Hematopoietic multipotent progenitor cell treated with erythropoietin and hydrocortisone succinate and interleukin-3 and kit ligand, for 8 days (in vitro differentiated cells): ENCODE results near the gene MAP3K10.

Source experiments
- DNase-seq: peaks from one replicate; pipeline ENCODE4 v3.0.0-alpha.2; 2015

MAP3K10 gene

GRCh38 chr19:40175820-40176219 is 15.4 kb upstream of the MAP3K10 start:
- DNase-seq = no peak

DNA sequence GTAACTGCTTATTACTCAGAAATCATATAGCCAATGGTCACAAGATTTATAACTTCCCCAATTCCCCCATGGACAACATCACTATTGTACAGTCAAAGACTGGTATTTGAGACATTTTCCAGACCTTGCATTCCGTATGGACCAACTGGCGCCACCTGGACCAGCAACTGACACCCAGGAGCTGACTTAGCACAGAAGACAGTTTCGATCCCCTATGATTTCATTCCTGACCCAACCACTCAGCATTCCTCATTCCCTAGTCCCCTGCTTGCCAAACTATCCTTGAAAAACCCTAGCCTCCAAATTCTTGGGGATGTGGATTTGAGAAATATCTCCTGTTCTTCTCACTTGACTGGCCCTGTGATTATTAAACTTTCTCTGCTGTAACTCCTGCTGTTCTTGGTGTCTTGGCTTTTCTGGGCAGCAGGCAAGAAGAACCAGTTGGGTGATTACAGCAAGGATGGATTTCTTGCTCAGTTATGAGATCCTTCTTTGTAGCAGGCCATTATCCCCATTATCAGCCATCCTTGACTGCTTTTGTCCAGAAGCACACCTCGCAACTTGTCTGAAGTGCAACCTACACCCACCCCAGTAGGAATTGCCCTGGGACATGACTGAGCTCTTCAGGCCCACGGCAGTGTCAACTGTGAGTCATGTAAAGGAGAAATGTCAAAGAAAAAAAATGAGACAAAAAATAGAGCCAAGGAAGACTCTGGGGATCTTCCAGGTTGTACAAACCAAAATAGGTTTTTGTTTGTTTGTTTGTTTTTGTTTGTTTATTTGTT is 13.7 kb upstream of the MAP3K10 start:
- no peak for DNase-seq

GRCh38 chr19:40178756-40179155 is 12.5 kb upstream of the MAP3K10 start:
- DNase-seq = no peak

GRCh38 chr19:40184273-40184672 is 7.0 kb upstream of the MAP3K10 start:
- DNase-seq = no peak

DNA sequence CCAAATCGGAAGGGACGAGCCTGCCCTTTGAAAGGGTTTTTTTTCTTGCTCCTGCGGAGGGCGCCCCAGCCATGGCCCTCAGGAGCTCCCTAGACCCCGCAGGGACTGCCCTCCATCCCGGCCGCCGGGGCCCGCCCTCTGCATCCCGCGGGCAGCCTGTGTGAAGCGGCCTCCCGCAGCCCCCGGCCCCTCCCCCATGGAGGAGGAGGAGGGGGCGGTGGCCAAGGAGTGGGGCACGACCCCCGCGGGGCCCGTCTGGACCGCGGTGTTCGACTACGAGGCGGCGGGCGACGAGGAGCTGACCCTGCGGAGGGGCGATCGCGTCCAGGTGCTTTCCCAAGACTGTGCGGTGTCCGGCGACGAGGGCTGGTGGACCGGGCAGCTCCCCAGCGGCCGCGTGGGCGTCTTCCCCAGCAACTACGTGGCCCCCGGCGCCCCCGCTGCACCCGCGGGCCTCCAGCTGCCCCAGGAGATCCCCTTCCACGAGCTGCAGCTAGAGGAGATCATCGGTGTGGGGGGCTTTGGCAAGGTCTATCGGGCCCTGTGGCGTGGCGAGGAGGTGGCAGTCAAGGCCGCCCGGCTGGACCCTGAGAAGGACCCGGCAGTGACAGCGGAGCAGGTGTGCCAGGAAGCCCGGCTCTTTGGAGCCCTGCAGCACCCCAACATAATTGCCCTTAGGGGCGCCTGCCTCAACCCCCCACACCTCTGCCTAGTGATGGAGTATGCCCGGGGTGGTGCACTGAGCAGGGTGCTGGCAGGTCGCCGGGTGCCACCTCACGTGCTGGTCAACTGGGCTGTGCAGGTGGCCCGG is 815 bp downstream of the MAP3K10 start:
- no peak for DNase-seq

DNA sequence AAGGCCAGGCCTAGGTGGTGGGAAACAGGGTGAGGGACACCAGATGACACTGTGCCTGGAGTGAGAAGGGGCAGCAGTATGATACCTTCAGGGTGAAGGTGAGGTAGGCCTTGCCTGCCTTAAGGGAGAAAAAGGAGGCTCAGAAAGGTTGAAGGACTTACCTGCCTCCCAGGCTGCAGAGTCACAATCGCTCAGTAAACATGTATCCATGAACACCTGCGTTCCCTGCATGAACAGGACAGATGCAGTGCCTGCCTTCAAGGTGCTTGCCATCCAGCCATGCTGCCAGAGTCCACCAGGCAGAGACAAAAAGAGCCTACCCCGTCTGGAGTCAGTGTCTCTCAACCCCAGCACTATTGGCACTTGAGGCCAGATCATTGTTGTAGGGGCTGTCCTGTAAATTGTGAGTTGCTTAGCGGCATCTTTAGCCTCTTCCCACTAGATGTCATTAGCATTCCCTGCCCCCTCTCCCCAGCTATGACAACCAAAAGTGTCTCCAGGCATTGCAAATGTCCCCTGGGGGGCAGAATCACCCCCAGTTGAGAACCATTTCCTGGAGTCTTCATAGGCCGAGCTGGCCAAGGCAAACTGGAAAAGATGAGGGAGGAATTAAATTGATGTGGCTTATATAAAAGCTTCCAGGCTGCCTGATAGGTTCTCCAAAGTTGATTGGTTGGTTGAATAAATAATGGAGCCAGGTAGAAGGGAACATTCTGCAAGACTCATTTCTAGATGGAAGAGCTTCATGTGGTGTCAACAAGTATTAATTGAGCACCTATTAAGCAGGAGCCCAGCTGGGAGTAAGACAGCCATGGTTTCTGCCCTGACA is 1.7 kb downstream of the MAP3K10 start:
- no peak for DNase-seq

- DNase-seq = no peak
These were observed 2.3 kb downstream of the MAP3K10 start for GRCh38 chr19:40193587-40193849.

- no peak for DNase-seq
These were observed 7.2 kb downstream of the MAP3K10 start for GRCh38 chr19:40198272-40198990.

DNA sequence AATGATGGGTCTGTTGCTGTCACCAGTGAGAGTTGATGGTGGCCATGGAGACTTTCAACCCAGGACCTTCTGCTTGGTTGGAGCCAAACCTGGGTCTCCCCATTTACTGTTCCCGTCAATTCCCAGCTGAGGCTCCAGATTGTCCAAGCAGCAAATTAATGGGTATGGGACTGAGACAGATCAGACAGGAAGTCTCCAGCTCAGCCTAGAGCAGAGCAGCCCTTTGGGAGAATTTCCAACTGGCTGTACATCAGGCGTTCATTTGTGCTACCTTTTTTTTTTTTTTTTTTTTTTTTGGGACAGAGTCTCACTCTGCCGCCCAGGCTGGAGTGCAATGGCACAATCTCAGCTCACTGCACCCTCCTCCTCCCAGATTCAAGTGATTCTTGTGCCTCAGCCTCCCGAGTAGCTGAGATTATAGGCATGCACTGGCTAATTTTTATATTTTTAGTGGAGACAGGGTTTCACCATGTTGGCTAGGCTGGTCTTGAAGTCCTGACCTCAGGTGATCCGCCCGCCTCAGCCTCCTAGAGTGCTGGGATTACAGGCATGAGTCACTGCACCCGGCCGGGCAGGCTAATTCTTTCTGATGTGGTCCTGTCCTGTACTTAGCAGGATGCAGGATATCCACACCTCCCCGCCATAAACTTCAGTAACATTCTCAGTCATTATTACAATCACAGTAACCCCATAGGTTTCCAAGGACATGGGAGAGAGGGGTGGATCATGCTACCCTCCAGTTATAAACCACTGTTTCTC is 9.3 kb downstream of the MAP3K10 start:
- no peak for DNase-seq

DNA sequence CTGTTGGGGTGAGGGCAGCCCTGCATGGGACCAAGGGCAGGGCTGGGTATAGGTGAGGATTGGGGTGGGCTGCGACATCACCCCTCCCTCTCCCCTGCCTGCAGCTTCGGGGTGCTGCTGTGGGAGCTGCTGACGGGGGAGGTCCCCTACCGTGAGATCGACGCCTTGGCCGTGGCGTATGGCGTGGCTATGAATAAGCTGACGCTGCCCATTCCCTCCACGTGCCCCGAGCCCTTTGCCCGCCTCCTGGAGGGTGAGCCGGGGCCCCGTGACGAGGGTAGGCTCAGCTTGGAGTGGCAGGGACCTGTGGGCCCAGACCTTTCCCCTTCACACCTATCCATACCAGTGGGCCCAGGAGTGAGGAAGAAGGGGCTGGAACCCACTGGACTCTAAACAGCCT is 13.2 kb downstream of the MAP3K10 start:
- no peak for DNase-seq

GRCh38 chr19:40205760-40206159 is 14.5 kb downstream of the MAP3K10 start:
- no peak for DNase-seq

GRCh38 chr19:40208602-40209001 is 17.4 kb downstream of the MAP3K10 start:
- no peak for DNase-seq

DNA sequence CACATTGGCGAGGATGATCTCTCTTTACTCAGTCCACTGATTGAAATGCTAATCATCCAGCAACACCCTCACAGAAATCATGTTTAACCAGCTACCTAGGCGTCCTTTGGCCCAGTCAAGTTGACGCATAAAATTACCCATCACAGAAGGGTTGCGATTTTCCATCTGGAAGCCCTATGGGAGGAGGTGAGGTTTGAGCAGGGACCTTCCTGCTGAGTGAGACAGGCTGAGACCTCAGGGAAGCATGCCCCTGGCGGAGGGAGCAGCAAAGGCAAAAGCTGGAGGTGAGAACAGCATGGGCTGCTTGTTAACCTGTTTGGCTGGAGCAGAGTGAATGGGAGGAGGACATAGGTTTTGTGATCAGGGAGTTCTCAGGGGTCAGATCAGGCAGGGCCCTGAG is 19.7 kb downstream of the MAP3K10 start:
- no peak for DNase-seq

DNA sequence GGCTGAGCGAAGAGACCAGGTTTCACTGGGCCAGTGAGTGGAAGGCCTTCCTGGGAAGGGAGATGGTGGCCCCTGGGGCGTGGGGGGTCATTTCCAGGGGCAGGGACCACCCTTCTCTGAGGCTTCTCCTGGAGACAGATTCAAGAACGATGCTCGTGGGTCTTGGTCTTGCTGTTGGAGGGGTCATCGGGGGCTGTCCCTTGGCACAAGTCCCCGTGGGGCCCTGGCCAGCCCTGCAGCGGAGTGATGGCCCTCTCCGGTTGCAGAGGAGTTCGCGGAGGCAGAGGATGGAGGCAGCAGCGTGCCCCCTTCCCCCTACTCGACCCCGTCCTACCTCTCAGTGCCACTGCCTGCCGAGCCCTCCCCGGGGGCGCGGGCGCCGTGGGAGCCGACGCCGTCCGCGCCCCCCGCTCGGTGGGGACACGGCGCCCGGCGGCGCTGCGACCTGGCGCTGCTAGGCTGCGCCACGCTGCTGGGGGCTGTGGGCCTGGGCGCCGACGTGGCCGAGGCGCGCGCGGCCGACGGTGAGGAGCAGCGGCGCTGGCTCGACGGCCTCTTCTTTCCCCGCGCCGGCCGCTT is 22.1 kb downstream of the MAP3K10 start:
- DNase-seq = no peak

DNA sequence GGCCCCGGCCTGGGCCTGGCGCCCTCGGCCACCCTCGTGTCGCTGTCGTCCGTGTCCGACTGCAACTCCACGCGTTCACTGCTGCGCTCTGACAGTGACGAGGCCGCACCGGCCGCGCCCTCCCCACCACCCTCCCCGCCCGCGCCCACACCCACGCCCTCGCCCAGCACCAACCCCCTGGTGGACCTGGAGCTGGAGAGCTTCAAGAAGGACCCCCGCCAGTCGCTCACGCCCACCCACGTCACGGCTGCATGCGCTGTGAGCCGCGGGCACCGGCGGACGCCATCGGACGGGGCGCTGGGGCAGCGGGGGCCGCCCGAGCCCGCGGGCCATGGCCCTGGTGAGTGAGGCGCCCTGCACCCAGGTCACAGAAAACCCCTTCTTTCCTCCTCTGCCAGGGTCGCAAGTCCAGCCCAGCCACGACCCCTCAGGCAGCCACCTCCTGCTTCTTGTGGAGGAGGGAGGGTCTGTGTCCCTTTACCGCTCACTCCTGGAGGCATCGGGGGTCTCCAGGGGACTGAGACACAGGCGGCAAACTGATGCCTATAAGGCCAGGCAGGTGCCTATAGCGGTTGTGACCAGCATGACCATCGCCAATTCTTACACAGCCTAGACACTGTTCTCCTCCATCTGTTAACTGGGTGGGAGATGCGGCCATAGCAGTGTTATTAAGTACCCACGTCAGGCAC is 22.8 kb downstream of the MAP3K10 start:
- no peak for DNase-seq

GRCh38 chr19:40214936-40215335 is 23.7 kb downstream of the MAP3K10 start:
- no peak for DNase-seq

DNA sequence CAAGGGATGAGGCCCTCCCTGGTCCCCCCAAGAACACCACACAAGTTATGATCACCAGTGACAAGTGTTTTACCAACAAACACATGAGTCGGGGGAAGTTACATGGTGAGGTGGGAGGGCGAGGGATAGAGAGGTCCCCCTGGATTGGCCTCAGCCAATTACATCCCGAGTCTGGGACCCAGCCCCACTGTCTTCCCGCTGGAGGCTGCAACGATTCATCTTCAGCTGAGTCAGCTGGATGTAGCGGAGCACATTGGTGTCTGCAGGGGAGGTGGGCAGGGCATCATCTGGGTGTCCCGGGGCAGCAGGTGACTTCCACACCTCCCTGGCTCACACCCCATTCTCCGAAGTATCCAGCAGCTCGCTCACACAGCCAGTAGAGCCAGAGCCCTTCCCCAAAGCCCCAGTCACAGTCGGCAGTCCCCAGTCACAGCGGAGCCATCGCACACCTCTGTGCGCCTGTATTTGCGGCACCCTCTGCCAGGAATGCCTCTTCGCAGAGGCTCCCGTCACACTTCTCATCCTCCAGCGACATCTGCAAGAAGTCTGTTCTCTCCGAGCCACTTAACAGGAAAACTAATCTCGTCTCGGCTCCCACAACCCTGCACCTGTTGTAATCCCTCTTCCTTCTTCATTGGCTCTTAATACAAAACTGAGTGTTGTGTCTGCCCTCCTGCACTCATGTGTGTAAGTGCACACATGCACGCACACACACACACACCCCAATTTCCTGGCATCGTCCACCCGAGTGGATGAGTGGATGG is 25.0 kb downstream of the MAP3K10 start:
- no peak for DNase-seq

DNA sequence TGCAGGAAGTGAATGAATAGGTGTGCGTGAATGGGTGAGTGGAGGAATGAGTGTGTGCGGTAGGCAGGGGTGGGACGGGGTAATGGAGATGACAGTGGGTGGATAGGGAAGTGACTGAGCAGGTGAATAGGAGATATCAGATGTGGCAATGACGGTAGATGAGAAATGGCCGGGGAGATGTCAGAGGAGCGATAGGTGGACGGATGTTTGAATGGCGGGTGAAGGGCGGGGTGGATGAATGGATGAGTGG is 25.5 kb downstream of the MAP3K10 start:
- no peak for DNase-seq

GRCh38 chr19:40217027-40217810 is 26.0 kb downstream of the MAP3K10 start:
- peak; percentile 32 for DNase-seq
